Muscle layer of colon (tissue), 2 donors: ENCODE results near the gene STXBP6.

Experiments used
- H3K27ac ChIP-seq: one replicate; pipeline ENCODE4 v1.7.0; 2013; ENCODE audit warnings: low read depth, mild to moderate bottlenecking, low read length, moderate library complexity
- H3K27me3 ChIP-seq, 2 donors: one replicate each; pipeline ENCODE4 v1.7.0; 2013; ENCODE audit warnings: low read length in 2 of 2, mild to moderate bottlenecking in 2 of 2; ENCODE audit not compliant: insufficient read depth in 2 of 2, control insufficient read depth in 1 of 2
- H3K36me3 ChIP-seq: one replicate; pipeline ENCODE4 v1.7.0; 2013; ENCODE audit warnings: mild to moderate bottlenecking, low read length; ENCODE audit not compliant: insufficient read depth
- H3K4me1 ChIP-seq: one replicate; pipeline ENCODE4 v1.7.0; 2013; ENCODE audit warnings: mild to moderate bottlenecking, low read length; ENCODE audit not compliant: insufficient read depth
- H3K4me3 ChIP-seq, 2 donors: one replicate each; pipeline ENCODE4 v1.7.0; 2013; ENCODE audit warnings: low read length in 2 of 2, low read depth in 1 of 2, mild to moderate bottlenecking in 1 of 2, moderate library complexity in 1 of 2
- H3K9ac ChIP-seq: one replicate; pipeline ENCODE4 v1.7.0; 2013; ENCODE audit warnings: low read length
- H3K9me3 ChIP-seq: one replicate; pipeline ENCODE4 v1.7.0; 2013; ENCODE audit warnings: mild to moderate bottlenecking, low read length
- donor health status: abdominal sarcoma.
- donor health status: Adenocarcinoma of cecum.

STXBP6 gene

GRCh38 chr14:24921903-24922302, 128.0 kb downstream of the STXBP6 start:
- no peaks in the 10 kb centered on the region for H3K27me3 ChIP-seq
- H3K9me3 ChIP-seq: no peaks in the 10 kb centered on the region
- no peak overlapping the region for H3K27ac ChIP-seq
- H3K4me1 ChIP-seq: no peaks in the 10 kb centered on the region
- H3K4me3 ChIP-seq: no peak overlapping the region
- no peak overlapping the region for H3K9ac ChIP-seq
- no peaks in the 10 kb centered on the region for H3K36me3 ChIP-seq

GRCh38 chr14:24920265-24921075, 129.5 kb downstream of the STXBP6 start:
- peaks cover 5% of the 10 kb centered on the region for H3K4me1 ChIP-seq
- H3K4me3 ChIP-seq: no peak overlapping the region
- no peak overlapping the region for H3K27ac ChIP-seq
- no peaks in the 10 kb centered on the region for H3K9me3 ChIP-seq
- no peaks in the 10 kb centered on the region for H3K36me3 ChIP-seq
- no peak overlapping the region for H3K9ac ChIP-seq
- no peaks in the 10 kb centered on the region for H3K27me3 ChIP-seq

GRCh38 chr14:24918822-24919221, 131.1 kb downstream of the STXBP6 start:
- no peak overlapping the region for H3K27ac ChIP-seq
- no peak overlapping the region for H3K9ac ChIP-seq
- H3K27me3 ChIP-seq: no peaks in the 10 kb centered on the region
- H3K4me3 ChIP-seq: no peak overlapping the region
- peaks cover 5% of the 10 kb centered on the region for H3K4me1 ChIP-seq
- no peaks in the 10 kb centered on the region for H3K36me3 ChIP-seq
- no peaks in the 10 kb centered on the region for H3K9me3 ChIP-seq

- Histone ChIP-seq H3K27me3 (no peaks in the 10 kb centered on the region), H3K4me1 (peaks cover 15% of the 10 kb centered on the region), H3K4me3 (no peak overlapping the region), H3K27ac (no peak overlapping the region), H3K9me3 (no peaks in the 10 kb centered on the region), H3K36me3 (no peaks in the 10 kb centered on the region), H3K9ac (no peak overlapping the region)
These were observed 133.9 kb downstream of the STXBP6 start for GRCh38 chr14:24915958-24916595.

GRCh38 chr14:24915403-24915921, 134.5 kb downstream of the STXBP6 start:
- H3K27ac ChIP-seq: no peak overlapping the region
- H3K36me3 ChIP-seq: no peaks in the 10 kb centered on the region
- no peaks in the 10 kb centered on the region for H3K27me3 ChIP-seq
- H3K9me3 ChIP-seq: no peaks in the 10 kb centered on the region
- no peak overlapping the region for H3K9ac ChIP-seq
- H3K4me3 ChIP-seq: no peak overlapping the region
- H3K4me1 ChIP-seq: peaks cover 21% of the 10 kb centered on the region

GRCh38 chr14:24913746-24914145, 136.2 kb downstream of the STXBP6 start:
- peaks cover 22% of the 10 kb centered on the region for H3K4me1 ChIP-seq

GRCh38 chr14:24913021-24913420, 136.9 kb downstream of the STXBP6 start:
- Histone ChIP-seq H3K4me3 (no peak overlapping the region), H3K9me3 (no peaks in the 10 kb centered on the region), H3K4me1 (peaks cover 22% of the 10 kb centered on the region), H3K36me3 (no peaks in the 10 kb centered on the region), H3K9ac (no peak overlapping the region), H3K27me3 (no peaks in the 10 kb centered on the region), H3K27ac (no peak overlapping the region)

More at GRCh38 chr14:24913746-24914145, 136.2 kb downstream of the STXBP6 start:
- Histone ChIP-seq H3K36me3 (no peaks in the 10 kb centered on the region), H3K27ac (no peak overlapping the region), H3K27me3 (no peaks in the 10 kb centered on the region), H3K4me3 (no peak overlapping the region), H3K9me3 (no peaks in the 10 kb centered on the region), H3K9ac (no peak overlapping the region)

- Histone ChIP-seq H3K27me3 (no peaks in the 10 kb centered on the region), H3K9ac (no peak overlapping the region), H3K27ac (no peak overlapping the region), H3K9me3 (no peaks in the 10 kb centered on the region), H3K4me3 (no peak overlapping the region), H3K4me1 (peaks cover 22% of the 10 kb centered on the region), H3K36me3 (no peaks in the 10 kb centered on the region)
These were observed 138.4 kb downstream of the STXBP6 start for GRCh38 chr14:24911324-24912109.

- peaks cover 17% of the 10 kb centered on the region for H3K4me1 ChIP-seq
These were observed 139.4 kb downstream of the STXBP6 start for GRCh38 chr14:24910408-24910986.

GRCh38 chr14:24909523-24910302, 140.2 kb downstream of the STXBP6 start:
- no peak overlapping the region for H3K9ac ChIP-seq
- no peak overlapping the region for H3K4me3 ChIP-seq
- no peak overlapping the region for H3K27ac ChIP-seq
- peaks cover 17% of the 10 kb centered on the region for H3K4me1 ChIP-seq
- no peaks in the 10 kb centered on the region for H3K27me3 ChIP-seq
- H3K36me3 ChIP-seq: no peaks in the 10 kb centered on the region
- no peaks in the 10 kb centered on the region for H3K9me3 ChIP-seq

More at GRCh38 chr14:24910408-24910986, 139.4 kb downstream of the STXBP6 start:
- no peak overlapping the region for H3K4me3 ChIP-seq
- H3K9ac ChIP-seq: no peak overlapping the region
- no peak overlapping the region for H3K27ac ChIP-seq
- H3K9me3 ChIP-seq: no peaks in the 10 kb centered on the region
- no peaks in the 10 kb centered on the region for H3K27me3 ChIP-seq
- H3K36me3 ChIP-seq: no peaks in the 10 kb centered on the region
